ENCODE data around the gene RSPH10B. TPM values are rescaled to one million over a fixed set of nuclear protein-coding genes. Genes with fewer than 3 reads are reported as not detected.
"Not testable (repeated sequence)": the region's sequence is repeated elsewhere in the genome, so short reads cannot be mapped to it uniquely, and the experiment has no call there.

RSPH10B gene
- 1 to 10 TPM in 1 of 4 donors, under 1 TPM in 2, not detected in 1; 0.22 to 1.6 (median 0.60) TPM for polyA plus RNA-seq (ENCODE audit: insufficient read length in 4 of 4)

DNA sequence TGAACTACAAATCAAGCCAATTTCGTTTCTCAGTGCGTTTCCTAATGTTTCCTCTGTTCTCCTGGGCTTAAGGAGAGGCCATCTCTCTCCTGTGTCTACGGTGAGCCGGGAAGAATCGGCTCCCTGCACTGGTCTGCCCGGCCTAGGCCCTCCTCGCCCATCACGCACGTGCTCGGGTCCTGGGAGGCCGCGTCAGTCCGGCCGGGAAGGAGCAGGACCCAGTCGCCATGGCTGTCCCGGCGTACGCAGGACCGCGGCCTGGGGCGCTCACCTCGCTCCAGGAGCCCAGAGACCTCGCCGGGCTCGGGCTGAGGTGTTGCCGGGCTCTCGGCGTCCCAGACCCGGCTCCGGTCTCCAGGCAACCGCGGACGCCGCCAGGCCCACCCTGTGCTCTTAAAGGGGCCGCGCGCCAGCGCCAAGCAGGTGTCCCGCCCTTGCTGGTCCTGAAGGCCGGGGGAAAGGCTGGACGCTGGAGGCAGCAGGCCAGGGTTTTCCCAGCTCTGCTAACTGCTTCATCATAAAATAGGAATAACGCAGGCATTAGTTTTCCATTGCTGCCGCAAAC lies at the start of gene RSPH10B:
RSPH10B (minus strand) TSS at position 343 of the 565 bp plus-strand sequence. CDS start 3,573 bp downstream, outside the sequence.
- not testable (repeated sequence) for DNase-seq (ENCODE audit: low read depth in 4 of 4, low spot score in 3 of 4)

DNA sequence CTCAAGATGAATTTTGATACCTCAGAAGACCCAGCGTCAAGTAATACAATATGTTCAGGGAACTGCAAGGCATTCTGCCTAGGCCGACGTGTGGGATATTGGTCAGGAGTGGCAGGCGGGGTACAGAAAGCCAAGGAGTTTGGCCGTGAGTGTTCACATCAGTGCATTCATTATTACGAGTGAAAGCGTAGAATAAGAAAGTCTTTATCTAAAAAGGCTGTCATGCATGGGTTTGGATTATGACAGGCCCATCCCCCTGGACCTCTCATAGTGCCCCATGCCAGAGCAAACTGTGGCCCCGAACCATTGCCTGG lies 46.1 kb upstream of the RSPH10B start:
- no peak for DNase-seq (ENCODE audit: low read depth in 4 of 4, low spot score in 3 of 4)

DNA sequence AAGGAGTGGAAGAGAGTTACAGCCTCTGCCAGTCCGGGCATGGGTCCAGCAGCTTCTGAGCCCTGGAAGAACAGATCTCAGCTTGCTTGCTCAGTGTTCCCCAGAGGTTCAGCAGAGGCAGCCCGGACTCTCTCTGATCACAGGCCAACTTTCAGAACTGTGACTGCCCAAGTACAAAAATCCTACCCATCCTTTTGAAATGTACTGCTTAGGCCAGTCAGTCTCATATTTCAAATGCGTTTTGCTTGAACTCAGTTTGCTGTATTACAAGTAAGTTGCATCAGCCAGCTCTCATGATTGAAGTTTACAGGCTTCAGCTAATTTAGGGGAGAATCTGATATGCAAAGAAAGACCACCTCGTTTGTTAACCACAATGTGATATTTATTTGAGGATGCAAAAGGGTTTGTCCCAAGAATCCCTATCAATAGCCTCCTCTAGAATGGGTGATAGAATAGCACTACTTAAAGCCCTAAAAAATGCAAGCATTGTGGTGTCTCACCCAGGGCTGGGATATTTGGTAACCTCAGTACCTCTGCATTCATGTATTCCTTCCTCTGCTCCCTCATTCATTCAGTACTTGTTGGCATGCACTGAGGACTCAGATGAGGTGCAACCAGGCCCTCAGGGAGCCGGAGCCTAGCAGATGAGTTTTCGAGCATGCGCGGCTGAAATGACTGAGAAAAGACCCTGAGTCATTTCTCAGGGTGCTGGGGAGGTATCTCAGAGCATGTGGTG lies 45.6 kb upstream of the RSPH10B start:
- DNase-seq (ENCODE audit: low read depth in 4 of 4, low spot score in 3 of 4): no peak

DNA sequence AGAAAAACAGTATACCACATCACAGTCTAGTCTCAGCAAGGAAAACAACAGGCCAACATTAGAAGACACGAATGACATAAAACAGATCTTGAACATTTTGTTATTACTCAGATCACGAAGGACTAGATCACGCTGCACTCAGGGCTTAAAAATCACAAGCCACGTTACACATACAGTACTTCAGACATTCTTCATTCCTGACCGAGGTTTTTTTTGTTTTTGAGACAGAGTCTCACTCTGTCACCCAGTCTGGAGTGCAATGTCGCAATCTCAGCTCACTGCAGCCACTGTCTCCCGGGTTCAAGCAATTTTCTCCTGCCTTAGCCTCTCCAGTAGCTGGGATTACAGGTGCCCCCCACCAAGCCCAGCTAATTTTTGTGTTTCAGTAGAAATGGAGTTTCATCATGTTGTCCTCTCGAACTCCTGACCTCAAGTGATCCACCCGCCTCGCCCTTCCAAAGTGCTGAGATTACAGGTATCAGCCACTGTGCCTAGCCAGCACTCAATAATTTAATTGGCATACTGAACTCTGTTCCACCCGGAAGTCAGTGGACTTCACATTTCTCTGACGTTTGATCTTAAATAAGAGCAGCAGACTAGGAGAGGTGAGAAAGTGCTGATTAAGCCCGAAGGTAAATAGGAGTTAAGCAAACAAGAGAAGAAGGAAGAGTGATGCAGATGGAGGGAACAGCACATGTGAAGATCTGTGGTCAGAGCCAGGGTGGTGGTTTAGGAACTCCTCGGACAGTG lies 42.0 kb upstream of the RSPH10B start:
- DNase-seq (ENCODE audit: low read depth in 4 of 4, low spot score in 3 of 4): no peak

DNA sequence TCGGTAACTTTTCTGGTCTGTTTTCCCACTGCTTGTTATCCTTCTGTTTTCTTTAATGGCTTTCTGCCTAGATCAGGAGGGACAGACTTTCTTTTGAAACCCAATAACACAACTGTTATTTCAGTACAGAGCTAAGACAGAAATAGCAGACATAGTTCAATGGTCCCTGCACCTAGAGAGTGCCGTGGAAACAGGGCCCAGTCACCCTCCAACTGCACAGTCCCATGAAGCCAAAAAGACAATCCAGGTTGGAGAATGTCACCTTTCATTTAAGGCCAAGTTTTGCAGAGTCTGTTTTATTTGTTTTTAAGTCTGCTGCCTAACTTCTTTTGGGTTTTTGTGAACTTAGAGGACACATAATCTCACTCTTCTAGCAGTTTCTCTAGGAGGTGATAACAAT lies 41.1 kb upstream of the RSPH10B start:
- no peak for DNase-seq (ENCODE audit: low read depth in 4 of 4, low spot score in 3 of 4)

DNA sequence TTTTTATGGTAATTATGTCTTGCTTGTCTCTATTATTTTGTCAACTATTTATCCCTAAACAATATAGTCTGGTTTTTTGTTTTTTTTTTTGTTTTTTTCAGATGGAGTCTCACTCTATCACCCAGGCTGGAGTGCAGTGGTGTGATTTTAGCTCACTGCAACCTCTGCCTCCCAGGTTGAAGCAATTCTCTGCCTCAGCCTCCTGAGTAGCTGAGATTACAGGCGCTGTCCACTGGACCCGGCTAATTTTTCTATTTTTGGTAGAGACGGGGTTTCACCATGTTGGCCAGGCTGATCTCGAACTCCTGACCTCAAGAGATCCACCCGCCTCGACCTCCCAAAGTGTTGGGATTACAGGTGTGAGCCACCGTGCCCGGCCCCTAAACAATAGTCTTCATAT lies 39.9 kb upstream of the RSPH10B start:
- not testable (repeated sequence) for DNase-seq (ENCODE audit: low read depth in 4 of 4, low spot score in 3 of 4)

DNA sequence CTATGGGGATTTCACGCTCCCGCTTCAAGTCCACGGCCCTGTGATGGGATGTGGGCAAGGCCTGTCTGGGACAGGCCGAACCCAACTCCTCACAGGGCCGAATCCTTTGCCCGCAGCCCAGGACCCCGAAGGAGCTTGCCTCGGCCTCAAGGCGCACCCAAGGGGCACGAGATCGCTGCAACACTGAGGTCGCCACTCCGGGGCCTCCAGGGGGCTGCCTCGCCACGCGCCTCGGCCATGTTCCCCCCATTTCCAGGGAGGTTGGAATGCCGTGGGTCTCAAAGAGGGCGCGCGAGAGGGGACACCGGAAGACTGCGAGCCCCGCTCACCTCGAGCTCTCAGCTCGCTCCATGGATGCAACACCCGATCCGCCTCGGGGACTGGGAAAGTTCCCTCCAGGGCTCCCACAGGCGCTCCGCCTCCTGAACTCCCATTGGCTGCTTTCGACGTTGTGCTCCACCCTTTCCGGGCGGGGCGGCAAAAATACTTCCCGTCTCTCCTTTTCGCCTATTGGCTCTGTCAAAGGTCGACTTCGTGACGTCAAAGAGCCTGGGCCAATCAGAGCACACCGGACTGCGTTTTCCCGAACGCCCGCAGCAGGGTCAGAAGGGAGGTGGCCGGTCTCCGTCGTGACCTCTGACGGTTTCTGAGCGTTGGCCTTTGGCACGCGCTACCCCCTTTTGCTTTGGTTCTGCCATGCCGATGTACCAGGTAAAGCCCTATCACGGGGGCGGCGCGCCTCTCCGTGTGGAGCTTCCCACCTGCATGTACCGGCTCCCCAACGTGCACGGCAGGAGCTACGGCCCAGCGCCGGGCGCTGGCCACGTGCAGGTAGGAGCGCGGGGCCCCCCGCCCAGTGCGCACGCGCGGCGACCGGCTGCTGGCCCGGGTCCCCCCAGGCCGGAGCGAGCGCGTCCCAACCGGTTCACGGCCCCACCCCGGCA lies 38.5 kb upstream of the RSPH10B start, which contains the start of the genes AIMP2 and PMS2:
AIMP2 (plus strand) TSS at position 605 of the 944 bp plus-strand sequence; CDS start at position 697, 92 bp downstream.
PMS2 (minus strand) TSS at position 382 of the 944 bp plus-strand sequence; CDS start at position 352, 30 bp downstream.
- peak; percentile 97 to 99 (median 98) for DNase-seq (ENCODE audit: low read depth in 4 of 4, low spot score in 3 of 4)

DNA sequence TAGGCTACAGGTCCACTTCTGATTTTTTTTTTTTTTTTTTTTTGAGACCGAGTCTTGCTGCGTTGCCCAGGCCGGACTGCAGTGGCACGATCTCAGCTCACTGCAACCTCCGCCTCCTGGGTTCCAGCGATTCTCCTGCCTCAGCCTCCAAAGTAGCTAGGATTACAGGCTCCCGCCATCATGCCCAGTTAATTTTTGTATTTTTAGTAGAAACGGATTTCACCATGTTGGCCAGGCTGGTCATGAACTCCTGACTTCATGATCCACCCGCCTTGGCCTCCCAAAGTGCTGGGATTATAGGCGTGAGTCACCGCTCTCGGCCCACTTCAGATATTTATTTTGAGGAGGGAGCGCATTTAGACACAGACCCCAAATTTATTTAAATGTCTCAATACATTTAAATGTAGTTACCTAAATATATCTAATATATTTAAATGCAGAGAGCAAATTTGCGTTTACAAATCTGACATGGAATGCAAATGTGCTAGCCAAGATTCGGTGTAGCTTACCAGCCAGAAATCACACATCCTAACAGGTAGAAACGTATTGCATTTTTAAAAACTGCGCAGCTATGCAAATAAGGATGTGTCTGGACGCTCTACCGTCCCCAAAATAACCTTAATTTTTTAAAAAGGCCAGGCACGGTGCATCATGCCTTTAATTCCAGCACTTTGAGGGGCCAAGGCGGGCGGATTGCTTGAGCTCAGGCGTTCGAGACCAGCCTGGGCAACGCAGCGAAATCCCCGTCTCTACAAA lies 37.5 kb upstream of the RSPH10B start:
- DNase-seq (ENCODE audit: low read depth in 4 of 4, low spot score in 3 of 4): not testable (repeated sequence)

DNA sequence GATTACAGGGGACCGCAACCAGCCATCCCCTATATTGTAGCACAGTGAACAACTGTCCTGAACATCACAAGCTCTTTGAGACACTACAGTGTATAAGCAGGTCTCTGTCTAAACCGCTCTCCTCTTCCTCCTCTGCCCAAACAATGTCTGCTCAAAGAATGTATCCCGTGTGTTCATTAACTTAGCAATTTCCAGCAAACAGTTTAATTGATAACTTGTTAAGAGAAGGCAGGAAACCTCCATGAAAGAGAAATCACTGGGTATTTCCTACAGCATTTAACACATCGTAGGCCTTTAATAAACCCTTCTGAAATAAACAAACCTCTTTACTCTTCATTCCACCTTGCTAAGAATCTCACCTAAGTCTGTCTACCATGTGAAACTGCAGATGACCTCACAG lies 36.9 kb upstream of the RSPH10B start:
- no peak for DNase-seq (ENCODE audit: low read depth in 4 of 4, low spot score in 3 of 4)

DNA sequence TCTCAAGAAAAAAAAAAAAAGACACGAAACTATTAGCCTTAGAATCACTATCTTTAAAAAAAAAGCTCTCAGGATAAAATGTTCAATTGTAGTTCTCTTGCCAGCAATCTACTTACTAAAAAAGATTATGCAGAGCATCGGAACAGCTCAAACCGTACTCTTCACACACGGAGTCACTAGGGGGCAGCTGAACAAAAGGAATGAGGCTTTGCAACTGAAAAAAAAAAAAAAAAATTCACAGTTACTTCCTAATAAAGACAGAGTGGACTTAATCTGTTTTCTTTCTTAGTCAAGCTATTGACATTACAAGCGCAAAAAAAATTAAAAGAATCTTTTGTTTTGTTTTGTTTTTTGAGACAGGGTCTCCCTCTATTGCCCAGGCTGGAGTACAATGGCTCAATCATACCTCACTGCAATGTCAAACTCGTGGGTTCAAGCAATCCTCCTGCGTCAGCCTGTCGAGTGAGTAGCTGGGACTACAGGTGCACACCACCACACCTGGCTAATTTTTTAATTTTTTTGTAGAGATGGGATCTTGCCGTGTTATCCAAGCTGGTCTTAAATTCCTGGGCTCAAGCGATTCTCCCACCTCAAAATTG lies 26.8 kb upstream of the RSPH10B start:
- peak in 1 of 4 donors; percentile 44 for DNase-seq (ENCODE audit: low read depth in 4 of 4, low spot score in 3 of 4)

DNA sequence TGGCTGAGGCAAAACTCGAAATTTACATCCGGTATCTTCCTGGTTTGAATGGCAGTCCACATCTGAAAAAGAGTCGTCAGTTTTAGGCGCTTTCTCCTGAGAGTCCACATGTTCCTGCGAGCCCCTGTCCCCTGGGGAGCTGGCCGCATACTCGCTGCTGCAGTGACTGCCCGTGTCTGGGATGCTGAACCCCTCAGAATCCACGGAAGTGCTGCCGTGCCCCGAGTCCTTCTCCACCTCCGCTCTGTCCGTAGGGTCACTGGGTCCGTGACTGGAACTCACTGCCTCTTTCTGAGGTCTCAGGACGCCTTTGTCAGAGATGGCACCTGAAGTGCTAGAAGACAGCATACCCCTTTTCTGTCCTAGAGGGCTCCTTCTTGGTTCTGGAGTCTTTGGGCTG lies 16.6 kb upstream of the RSPH10B start:
- not testable (repeated sequence) for DNase-seq (ENCODE audit: low read depth in 4 of 4, low spot score in 3 of 4)

DNA sequence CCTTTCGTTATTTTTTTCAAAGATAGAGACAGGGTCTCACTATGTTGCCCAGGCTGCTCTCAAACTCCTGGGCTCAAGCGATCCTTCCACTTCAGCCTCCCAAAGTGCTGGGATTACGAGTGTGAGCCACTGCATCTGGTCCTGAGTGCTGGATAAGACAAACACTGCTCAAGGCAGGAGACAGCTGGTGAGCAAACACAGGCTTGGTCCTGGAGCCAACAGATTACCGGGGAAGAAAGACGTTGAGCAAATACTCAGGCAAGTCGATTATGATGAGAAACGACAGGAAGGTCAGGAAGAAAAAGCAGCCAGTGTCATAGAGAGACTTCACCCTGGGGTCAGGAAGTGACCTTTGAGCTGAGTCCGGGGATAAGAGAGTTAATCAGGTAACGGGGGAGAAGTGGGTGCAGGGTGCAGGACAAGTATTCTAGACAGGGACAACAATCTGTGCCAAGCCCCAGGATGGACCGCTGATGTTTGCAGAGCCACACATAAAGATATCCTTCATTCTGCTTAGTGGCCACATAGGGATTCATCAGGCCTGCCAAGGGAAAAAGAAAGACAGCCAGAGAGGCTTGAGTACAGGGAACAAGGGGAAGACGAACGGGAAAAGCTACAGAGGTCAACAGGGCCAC lies 9.3 kb upstream of the RSPH10B start:
- DNase-seq (ENCODE audit: low read depth in 4 of 4, low spot score in 3 of 4): not testable (repeated sequence)

DNA sequence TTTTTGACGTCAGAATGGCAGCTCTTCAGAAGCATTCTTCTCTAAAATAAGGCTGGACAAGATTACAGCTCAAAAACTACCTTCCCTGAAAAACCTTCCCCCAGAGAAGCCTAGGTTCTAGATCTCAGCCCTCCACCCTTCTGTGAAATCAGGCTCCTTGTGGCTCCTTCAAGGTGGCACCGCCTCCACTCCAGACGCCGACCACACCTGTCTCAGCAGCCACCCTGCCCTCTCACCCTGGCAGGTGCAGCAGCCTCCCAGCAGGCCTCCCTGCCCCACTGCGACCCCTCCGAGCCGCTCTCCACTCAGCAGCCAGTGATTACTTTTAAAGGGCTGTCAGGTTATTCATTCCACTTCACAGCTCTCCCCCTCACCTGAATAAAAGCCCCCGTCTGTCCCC lies 3.1 kb upstream of the RSPH10B start:
- not testable (repeated sequence) for DNase-seq (ENCODE audit: low read depth in 4 of 4, low spot score in 3 of 4)

DNA sequence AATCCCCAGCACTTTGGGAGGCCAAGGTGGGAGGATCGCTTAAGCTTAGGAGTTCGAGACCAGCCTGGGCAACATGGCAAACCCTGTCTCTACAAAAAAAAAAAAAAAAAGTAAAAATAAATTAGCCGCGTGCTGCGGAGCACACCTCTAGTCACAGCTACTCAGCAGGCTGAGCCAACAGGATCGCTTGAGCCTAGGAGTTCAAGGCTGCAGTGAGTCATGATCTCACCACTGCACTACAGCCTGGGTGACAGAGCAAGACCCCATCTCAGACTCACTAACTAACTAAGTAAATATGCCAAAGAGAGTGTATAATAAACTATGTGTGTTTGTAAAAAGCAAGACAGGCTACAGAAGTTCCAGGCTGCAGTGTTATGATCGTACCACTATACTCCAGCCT lies 6.7 kb downstream of the RSPH10B start:
- DNase-seq (ENCODE audit: low read depth in 4 of 4, low spot score in 3 of 4): not testable (repeated sequence)

DNA sequence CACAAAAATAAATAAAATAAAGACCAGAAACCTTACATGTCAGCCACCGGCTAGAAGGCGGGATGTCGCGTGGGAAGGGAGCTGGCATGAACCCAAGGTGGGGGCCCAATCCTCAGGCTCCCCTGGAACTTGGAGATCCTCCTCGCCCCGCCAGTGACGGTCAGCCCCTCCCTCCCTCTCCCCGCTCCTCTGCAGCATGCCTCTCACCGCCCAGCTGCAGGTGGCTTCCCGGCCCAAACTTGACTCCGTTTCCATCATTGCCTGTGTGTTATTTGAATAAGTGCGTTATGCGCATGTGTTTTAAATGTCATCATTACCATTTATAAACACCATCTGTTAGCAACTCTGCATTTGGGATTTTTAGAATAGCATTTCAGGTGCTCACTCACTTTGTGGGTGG lies 7.3 kb downstream of the RSPH10B start:
- DNase-seq (ENCODE audit: low read depth in 4 of 4, low spot score in 3 of 4): not testable (repeated sequence)

DNA sequence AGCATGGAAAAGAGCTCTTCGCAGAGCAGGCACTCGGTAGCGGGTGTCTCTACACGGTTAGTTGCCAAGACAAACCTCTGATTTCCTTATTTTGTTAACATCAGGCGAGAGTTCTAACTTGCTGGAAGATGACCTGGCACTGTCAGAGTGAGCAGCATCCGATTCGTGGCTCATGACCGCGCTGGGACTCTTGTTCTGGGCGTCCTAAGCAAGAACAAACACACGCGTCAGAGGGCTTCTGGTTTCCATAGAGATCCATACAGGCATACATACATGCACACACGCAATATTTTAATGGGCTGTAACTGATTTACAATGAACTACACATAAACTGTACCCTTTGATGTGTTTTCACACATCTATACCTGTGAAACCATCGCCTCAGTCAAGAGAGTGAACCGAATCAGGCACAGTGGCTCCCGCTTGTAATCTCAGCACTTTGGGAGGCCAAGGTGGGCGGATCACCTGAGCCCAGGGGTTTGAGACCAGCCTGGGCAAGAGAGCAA lies 35.5 kb downstream of the RSPH10B start:
- DNase-seq (ENCODE audit: low read depth in 4 of 4, low spot score in 3 of 4): not testable (repeated sequence)

DNA sequence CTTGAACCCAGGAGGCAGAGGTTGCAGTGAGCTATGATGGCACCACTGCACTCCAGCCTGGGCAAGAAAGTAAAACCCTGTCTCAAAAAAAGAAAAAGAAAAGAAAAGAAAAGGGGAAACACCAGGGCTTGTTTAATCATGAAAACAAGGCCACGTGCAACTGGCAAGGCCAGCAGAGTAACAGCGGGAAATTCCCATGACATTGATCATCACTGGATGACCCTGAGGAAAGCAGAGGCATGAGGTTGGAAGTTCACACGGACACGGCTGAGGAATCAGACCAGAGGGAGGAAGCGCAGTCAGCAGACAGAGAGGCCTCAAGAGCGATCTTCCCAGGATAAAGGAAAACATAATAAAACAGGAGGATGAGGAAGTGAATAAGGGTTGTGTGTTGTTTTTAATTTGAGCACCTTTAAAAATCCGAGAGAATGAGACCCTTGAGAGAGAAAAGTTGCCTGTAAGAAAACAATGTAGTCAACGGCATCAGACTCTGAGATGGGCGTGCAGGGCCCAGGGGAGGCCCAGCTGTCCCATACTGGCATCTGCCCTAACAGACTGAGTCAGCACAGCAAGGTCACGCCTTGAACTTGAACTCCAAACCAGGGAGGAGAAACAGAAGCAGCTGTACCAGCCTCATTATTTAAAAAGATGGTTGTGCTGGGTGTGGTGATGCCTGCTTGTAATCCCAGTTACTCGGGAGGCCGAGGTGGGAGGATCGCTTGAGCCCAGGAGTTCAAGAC lies 38.4 kb downstream of the RSPH10B start:
- DNase-seq (ENCODE audit: low read depth in 4 of 4, low spot score in 3 of 4): peak in 1 of 4 donors; percentile 4

DNA sequence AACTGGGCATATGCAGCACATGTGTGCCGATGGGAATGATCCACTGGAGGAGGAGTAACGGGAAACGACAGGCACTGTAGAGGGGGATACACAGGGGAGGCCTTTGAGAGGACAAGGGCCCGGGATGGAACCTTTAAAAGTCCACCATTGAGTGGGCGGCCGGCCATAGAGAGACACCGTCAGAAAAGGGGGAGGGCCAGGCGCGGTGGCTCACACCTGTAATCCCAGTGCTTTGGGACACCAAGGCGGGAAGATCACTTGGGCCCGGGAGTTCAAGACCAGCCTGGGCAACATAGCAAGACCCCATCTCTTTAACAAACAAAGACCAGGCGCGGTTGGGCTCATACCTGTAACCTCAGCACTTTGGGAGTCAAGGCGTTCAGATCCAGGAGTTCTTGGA lies 39.2 kb downstream of the RSPH10B start:
- DNase-seq (ENCODE audit: low read depth in 4 of 4, low spot score in 3 of 4): not testable (repeated sequence)
